HepG2 (cell line): Measurements from ENCODE around the gene ALPL. TPM values are rescaled to one million over a fixed set of nuclear protein-coding genes. Genes with fewer than 3 reads are reported as not detected.
A peak's percentile ranks its signal among the peaks of the same experiment; 100 is the strongest.

Source experiments
- E2F1 ChIP-seq: sonication (generic); formaldehyde crosslinking; IDR thresholded peaks from 2 replicates; pipeline ENCODE4 v1.5.0; 2020; ENCODE audit warnings: missing genetic modification reagents
- FOSL2 ChIP-seq: sonication (generic); formaldehyde crosslinking; IDR thresholded peaks from 2 replicates; pipeline ENCODE4 v1.4.0; 2020; ENCODE audit warnings: missing genetic modification reagents
- HIVEP1 ChIP-seq: sonication (generic); formaldehyde crosslinking; IDR thresholded peaks from 2 replicates; pipeline ENCODE4 v1.4.0; 2020; ENCODE audit warnings: mild to moderate bottlenecking, missing genetic modification reagents
- JARID2 ChIP-seq: sonication (generic); formaldehyde crosslinking; IDR thresholded peaks from 2 replicates; pipeline ENCODE4 v1.8.1; 2023; ENCODE audit warnings: missing genetic modification reagents, inconsistent platforms; ENCODE audit not compliant: insufficient replicate concordance
- MYPOP ChIP-seq: sonication (generic); formaldehyde crosslinking; IDR thresholded peaks from 2 replicates; pipeline ENCODE4 v1.8.1; 2023; ENCODE audit warnings: mild to moderate bottlenecking, moderate library complexity, missing genetic modification reagents
- PAXIP1 ChIP-seq: sonication (generic); formaldehyde crosslinking; conservative IDR thresholded peaks from 2 replicates; pipeline ENCODE4 v1.4.0; 2020; ENCODE audit warnings: mild to moderate bottlenecking, missing genetic modification reagents, moderate library complexity
- PTBP1 ChIP-seq: fragments of 200-400 bp; formaldehyde crosslinking; IDR thresholded peaks from 2 replicates; pipeline ENCODE4 v1.6.1; 2018; ENCODE audit warnings: low read length, low read depth; ENCODE audit not compliant: poor library complexity, severe bottlenecking
- ZMYM4 ChIP-seq: sonication (generic); formaldehyde crosslinking; IDR thresholded peaks from 2 replicates; pipeline ENCODE4 v1.8.1; 2023; ENCODE audit warnings: mild to moderate bottlenecking, missing genetic modification reagents
- ZNF121 ChIP-seq: sonication (generic); formaldehyde crosslinking; IDR thresholded peaks from 2 replicates; pipeline ENCODE4 v1.5.0; 2020; ENCODE audit warnings: mild to moderate bottlenecking, missing genetic modification reagents
- ZNF253 ChIP-seq: sonication (generic); formaldehyde crosslinking; IDR thresholded peaks from 2 replicates; pipeline ENCODE4 v1.8.0; 2022; ENCODE audit warnings: mild to moderate bottlenecking, missing genetic modification reagents, borderline replicate concordance
- ZNF407 ChIP-seq: sonication (generic); formaldehyde crosslinking; IDR thresholded peaks from one replicate; pipeline ENCODE4 v1.5.1; 2020; ENCODE audit warnings: mild to moderate bottlenecking, missing genetic modification reagents; ENCODE audit errors: not compliant biosample characterization
- ZNF569 ChIP-seq: sonication (generic); formaldehyde crosslinking; IDR thresholded peaks from 2 replicates; pipeline ENCODE4 v1.5.0; 2020; ENCODE audit warnings: mild to moderate bottlenecking, missing genetic modification reagents, moderate library complexity, borderline replicate concordance
- ZNF576 ChIP-seq: sonication (generic); formaldehyde crosslinking; IDR thresholded peaks from 2 replicates; pipeline ENCODE4 v1.4.0; 2020; ENCODE audit warnings: mild to moderate bottlenecking, missing genetic modification reagents
- ZNF775 ChIP-seq: sonication (generic); formaldehyde crosslinking; IDR thresholded peaks from 2 replicates; pipeline ENCODE4 v1.4.0; 2020; ENCODE audit warnings: missing genetic modification reagents, mild to moderate bottlenecking, moderate library complexity, borderline replicate concordance
- polyA plus RNA-seq, 8 experiments: library from polyadenylated mRNA; depleted of rRNA in 3 of 8; stranded (reverse) in 7 of 8; unstranded in 1 of 8; fragments of >200 nt; fragmentation: Illumina TruSeq in 4 of 8; extraction: Trizol in 4 of 8; gene quantifications; 2 replicates each; pipeline versions ENCODE4 v1.2.1 to v1.2.3, GENCODE V29; 2011 to 2016; ENCODE audit warnings: low read depth in 4 of 8, missing spikeins in 1 of 8, mixed read lengths in 1 of 8; ENCODE audit not compliant: insufficient read depth in 1 of 8
- total RNA-seq, 5 experiments: library from RNA; depleted of rRNA; stranded (reverse); fragments of >200 nt; fragmentation: Illumina TruSeq; extraction: Trizol; gene quantifications; 2 replicates each; pipeline ENCODE4 v1.2.3, GENCODE V29; 2016; ENCODE audit warnings: low read depth in 1 of 5

The ALPL gene
- total and polyA plus RNA-seq, 2 of the 13 experiments (the other 11 are each of a cell fraction or from before 2014, with no cell fraction given): 0.12 TPM; not detected in 1

GRCh38 chr1:21623410-21623961 is 114.3 kb downstream of the ALPL start (continued):
- TF ChIP-seq ZNF569 (no peak), E2F1 (CRISPR knock-in tag) (no peak), ZNF775 (CRISPR knock-in tag) (no peak), PTBP1 (no peak), ZNF253 (no peak), JARID2 (CRISPR knock-in tag) (no peak), PAXIP1 (CRISPR knock-in tag) (peak; percentile 92), ZNF576 (no peak), FOSL2 (CRISPR knock-in tag) (peak; percentile 65), ZMYM4 (no peak), MYPOP (0 out of 2 replicates have a peak, but pooled peaks have one; percentile 42), ZNF407 (CRISPR knock-in tag) (no peak), HIVEP1 (CRISPR knock-in tag) (no peak), ZNF121 (CRISPR knock-in tag) (0 out of 2 replicates have a peak, but pooled peaks have one; percentile 35)
